ENCODE results near the gene PFKFB3.

Gene PFKFB3

GRCh38 chr10:6215683-6216484, 13.2 kb downstream of the PFKFB3 start:
- TF ChIP-seq, protein P1, sequence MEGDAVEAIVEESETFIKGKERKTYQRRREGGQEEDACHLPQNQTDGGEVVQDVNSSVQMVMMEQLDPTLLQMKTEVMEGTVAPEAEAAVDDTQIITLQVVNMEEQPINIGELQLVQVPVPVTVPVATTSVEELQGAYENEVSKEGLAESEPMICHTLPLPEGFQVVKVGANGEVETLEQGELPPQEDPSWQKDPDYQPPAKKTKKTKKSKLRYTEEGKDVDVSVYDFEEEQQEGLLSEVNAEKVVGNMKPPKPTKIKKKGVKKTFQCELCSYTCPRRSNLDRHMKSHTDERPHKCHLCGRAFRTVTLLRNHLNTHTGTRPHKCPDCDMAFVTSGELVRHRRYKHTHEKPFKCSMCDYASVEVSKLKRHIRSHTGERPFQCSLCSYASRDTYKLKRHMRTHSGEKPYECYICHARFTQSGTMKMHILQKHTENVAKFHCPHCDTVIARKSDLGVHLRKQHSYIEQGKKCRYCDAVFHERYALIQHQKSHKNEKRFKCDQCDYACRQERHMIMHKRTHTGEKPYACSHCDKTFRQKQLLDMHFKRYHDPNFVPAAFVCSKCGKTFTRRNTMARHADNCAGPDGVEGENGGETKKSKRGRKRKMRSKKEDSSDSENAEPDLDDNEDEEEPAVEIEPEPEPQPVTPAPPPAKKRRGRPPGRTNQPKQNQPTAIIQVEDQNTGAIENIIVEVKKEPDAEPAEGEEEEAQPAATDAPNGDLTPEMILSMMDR (IDR thresholded peaks at IDR 0.05; ENCODE audit: extremely low read depth, missing control alignments) = no peak

DNA sequence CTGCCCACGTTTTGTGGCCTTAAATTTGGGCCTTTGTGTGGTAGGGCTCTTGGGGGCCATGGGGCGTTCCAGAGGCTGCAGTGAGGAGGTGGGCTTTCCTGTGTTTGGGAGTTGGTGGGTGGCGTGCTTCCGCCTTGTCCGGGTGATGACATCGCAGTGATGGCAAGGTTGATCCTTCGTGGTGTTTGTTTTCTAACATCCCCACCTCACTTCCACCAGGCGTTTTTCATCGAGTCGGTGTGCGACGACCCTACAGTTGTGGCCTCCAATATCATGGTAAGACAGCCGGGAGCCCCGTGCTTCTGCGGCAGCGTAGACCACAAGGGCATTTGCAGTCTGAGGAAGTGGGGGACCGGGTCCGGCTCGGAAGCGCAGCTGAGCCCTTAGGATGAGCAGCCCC, 14.2 kb downstream of the PFKFB3 start:
- TF ChIP-seq, protein P1 (IDR thresholded peaks at IDR 0.05; ENCODE audit: extremely low read depth, missing control alignments) = no peak
- DNase-seq (ENCODE audit: low spot score) = no peak

More at GRCh38 chr10:6215683-6216484, 13.2 kb downstream of the PFKFB3 start:
- no peak for DNase-seq (ENCODE audit: low spot score)

DNA sequence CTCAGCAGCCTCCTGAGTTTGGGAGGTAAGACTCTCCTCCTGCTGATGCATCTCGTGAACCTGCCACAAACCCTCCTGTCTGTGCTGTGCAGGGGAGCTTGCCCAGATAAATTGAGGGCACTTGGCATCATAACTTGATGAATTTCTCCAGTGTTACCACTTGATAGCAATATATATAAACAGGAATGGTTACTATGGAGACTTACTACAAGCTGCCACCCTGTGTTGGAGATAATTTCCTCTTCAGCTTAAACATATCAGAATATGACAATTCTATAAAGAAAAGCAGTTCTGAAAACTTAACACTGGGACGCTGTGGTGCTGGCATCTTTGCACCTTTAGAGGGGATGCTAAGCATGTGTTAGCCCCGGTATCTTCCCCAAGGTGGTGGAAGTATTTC, 14.9 kb downstream of the PFKFB3 start:
- TF ChIP-seq, protein P1 (IDR thresholded peaks at IDR 0.05; ENCODE audit: extremely low read depth, missing control alignments) = no peak
- no peak for DNase-seq (ENCODE audit: low spot score)

DNA sequence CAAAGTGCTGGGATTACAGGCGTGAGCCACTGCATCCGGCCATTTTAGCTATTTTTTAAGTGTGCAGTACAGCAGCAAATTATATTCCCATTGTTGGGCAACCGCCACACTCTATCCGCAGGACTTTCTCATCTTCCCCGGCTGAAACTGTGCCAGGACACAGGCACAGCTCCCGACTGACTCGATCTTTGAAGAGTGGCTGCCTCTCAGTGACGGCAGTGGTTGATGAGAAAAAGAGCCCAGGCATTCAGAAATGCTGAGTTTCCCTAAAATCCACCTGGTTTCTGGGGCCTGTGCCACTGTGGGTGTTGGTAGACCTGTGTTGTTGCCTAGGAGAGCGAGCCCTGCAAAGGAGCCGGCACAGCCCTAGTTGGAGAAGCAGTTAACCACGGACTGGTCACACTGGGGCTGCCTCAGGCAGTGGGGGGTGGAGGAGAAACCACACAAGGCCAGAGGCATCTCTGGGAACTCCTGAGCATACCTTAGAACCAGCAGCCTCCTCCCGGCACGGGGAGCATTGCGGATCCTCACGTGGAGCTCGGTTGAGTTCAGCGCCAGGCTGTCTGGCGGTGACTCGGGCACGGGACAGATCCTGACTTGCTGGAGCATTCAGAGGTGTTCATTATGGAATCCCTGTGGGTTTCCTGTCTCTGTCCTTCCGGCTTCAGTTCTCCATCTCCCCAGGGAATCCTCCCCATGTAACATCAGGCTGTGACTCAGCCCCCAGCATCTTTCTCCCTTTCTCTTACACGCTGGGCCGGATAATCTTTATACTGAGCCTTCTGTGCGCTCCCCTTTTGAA, 16.2 kb downstream of the PFKFB3 start:
- TF ChIP-seq, protein P1 (IDR thresholded peaks at IDR 0.05; ENCODE audit: extremely low read depth, missing control alignments) = no peak
- no peak for DNase-seq (ENCODE audit: low spot score)

DNA sequence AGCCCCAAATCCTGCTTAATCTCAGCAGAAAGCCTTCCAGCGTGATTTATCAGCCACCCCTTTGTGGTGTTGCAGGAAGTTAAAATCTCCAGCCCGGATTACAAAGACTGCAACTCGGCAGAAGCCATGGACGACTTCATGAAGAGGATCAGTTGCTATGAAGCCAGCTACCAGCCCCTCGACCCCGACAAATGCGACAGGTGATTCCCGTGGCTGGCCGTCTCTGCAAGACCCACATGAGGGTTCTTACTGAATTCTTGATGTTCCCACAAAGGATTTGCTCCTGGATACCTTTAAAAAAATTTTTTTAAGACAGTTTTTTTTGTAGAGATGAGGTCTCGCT, 16.7 kb downstream of the PFKFB3 start:
- TF ChIP-seq, protein P1 (IDR thresholded peaks at IDR 0.05; ENCODE audit: extremely low read depth, missing control alignments) = no peak

GRCh38 chr10:6220418-6221191, 17.9 kb downstream of the PFKFB3 start:
- DNase-seq (ENCODE audit: low spot score) = no peak
- TF ChIP-seq, protein P1 (IDR thresholded peaks at IDR 0.05; ENCODE audit: extremely low read depth, missing control alignments) = no peak

More for the DNA sequence above, 16.7 kb downstream of the PFKFB3 start:
- DNase-seq (ENCODE audit: low spot score) = no peak

Measured in GM20000 (cell line).